GM12878 (cell line): Measurements from ENCODE around the gene FRZB. TPM values are rescaled to one million over a fixed set of nuclear protein-coding genes. Genes with fewer than 3 reads are reported as not detected.

Source experiments
- ATAC-seq: fragments of 200-7000 bp; cut with Tn5 transposase; 3 replicates; pipeline ENCODE4 v1.9.1; 2020; ENCODE audit warnings: mild to moderate bottlenecking, moderate library complexity
- BruUV-seq: library from RNA; stranded (reverse); fragments of 400-500 nt; replicated peaks from 2 replicates; lab custom pipeline; 2021; lab: Mats Ljungman, UMichigan
- CTCF ChIA-PET: fragments of 300-600 bp; sonication (Branson Sonifier 250); formaldehyde crosslinking; extraction: SDS; loops from one replicate; lab custom pipeline; 2021; ENCODE audit warnings: inconsistent platforms; lab: Yijun Ruan, JAX
- POLR2A ChIA-PET: fragments of 350-600 bp; formaldehyde crosslinking; extraction: SDS; loops from one replicate; lab custom pipeline; 2021; ENCODE audit warnings: inconsistent platforms; lab: Charles Lee
- RAD21 ChIA-PET: fragments of 300-600 bp; sonication (Branson Sonifier 250); formaldehyde crosslinking; loops from one replicate; lab custom pipeline; 2023; ENCODE audit warnings: antibody characterized with exemption; ENCODE audit not compliant: unreplicated experiment; lab: Charles Lee
- SMC1A ChIA-PET: fragments of 300-600 bp; sonication (Branson Sonifier 250); formaldehyde crosslinking; loops from one replicate; lab custom pipeline; 2023; ENCODE audit not compliant: unreplicated experiment, uncharacterized antibody; lab: Charles Lee
- DNase-seq: peaks from one replicate; pipeline ENCODE4 v3.0.0-alpha.2; 2011; ENCODE audit warnings: low read depth, low spot score
- FAIRE-seq: peaks from 3 replicates; lab custom pipeline; 2011; peaks lifted over from hg19 to GRCh38; lab: Jason Lieb, UNC
- H2AFZ ChIP-seq: 2 replicates; pipeline ENCODE4 v1.6.0; 2011; ENCODE audit warnings: low read depth, low read length, control low read depth; ENCODE audit not compliant: control insufficient read depth
- H3K27ac ChIP-seq: 2 replicates; pipeline ENCODE4 v1.5.1; 2011; ENCODE audit warnings: control low read depth; ENCODE audit not compliant: control insufficient read depth, insufficient read depth
- H3K27me3 ChIP-seq, 2 experiments: replicated peaks in 1 of 2; 2 replicates each; pipeline versions ENCODE4 v1.6.0 to v1.6.1; 2011; ENCODE audit warnings: low read length in 1 of 2; ENCODE audit not compliant: control insufficient read depth in 2 of 2, insufficient read depth in 2 of 2
- H3K36me3 ChIP-seq, 2 experiments: 2 replicates each; pipeline ENCODE4 v1.5.1; 2011; ENCODE audit warnings: low read length in 1 of 2; ENCODE audit not compliant: control insufficient read depth in 2 of 2, insufficient read depth in 2 of 2
- H3K4me1 ChIP-seq: 2 replicates; pipeline ENCODE4 v1.6.1; 2011; ENCODE audit warnings: mild to moderate bottlenecking, low read length, moderate library complexity, mixed read lengths; ENCODE audit not compliant: control insufficient read depth, insufficient read depth
- H3K4me2 ChIP-seq: 2 replicates; pipeline ENCODE4 v1.6.0; 2011; ENCODE audit warnings: control low read depth; ENCODE audit not compliant: control insufficient read depth, insufficient read depth
- H3K4me3 ChIP-seq: fragments of 200-600 bp; sonication (generic); 2 replicates; pipeline ENCODE4 v1.5.1; 2016
- H3K79me2 ChIP-seq: 2 replicates; pipeline ENCODE4 v1.6.0; 2011; ENCODE audit warnings: low read length; ENCODE audit not compliant: control insufficient read depth, insufficient read depth
- H3K9ac ChIP-seq: 2 replicates; pipeline ENCODE4 v1.8.0; 2011; ENCODE audit warnings: low read length, control low read depth, mixed read lengths; ENCODE audit not compliant: control insufficient read depth, insufficient read depth
- H3K9me3 ChIP-seq: replicated peaks from 3 replicates; pipeline ENCODE4 v1.5.1; 2011; ENCODE audit warnings: mild to moderate bottlenecking, low read length; ENCODE audit not compliant: control insufficient read depth, insufficient read depth
- H4K20me1 ChIP-seq: 2 replicates; pipeline ENCODE4 v1.6.0; 2011; ENCODE audit not compliant: control insufficient read depth, insufficient read depth
- HCFC1 ChIP-seq: fragments of 150-350 bp; IDR thresholded peaks from 2 replicates; pipeline ENCODE4 v1.6.1; 2014; ENCODE audit warnings: low read length
- IKZF1 ChIP-seq: fragments of 450-650 bp; conservative IDR thresholded peaks from 2 replicates; pipeline ENCODE4 v1.6.1; 2017; ENCODE audit warnings: antibody characterized with exemption, mild to moderate bottlenecking
- MTA3 ChIP-seq: IDR thresholded peaks from 2 replicates; pipeline ENCODE4 v1.6.1; 2012; ENCODE audit warnings: low read length, inconsistent platforms, borderline replicate concordance
- SREBF2 ChIP-seq: IDR thresholded peaks from 2 replicates; pipeline ENCODE4 v1.6.1; 2012; ENCODE audit warnings: mild to moderate bottlenecking, low read length
- TBL1XR1 ChIP-seq: IDR thresholded peaks from 2 replicates; pipeline ENCODE4 v1.6.1; 2012; ENCODE audit warnings: low read depth, low read length, improper control_type of control experiment
- USF2 ChIP-seq: IDR thresholded peaks from 2 replicates; pipeline ENCODE4 v1.6.1; 2011; ENCODE audit warnings: low read depth, low read length, improper control_type of control experiment, borderline replicate concordance
- WGBS: methylation state at CpG from one replicate; pipeline ENCODE4 v1.1.6; 2016; ENCODE audit warnings: low lambda C conversion rate; ENCODE audit not compliant: insufficient replicate concordance, insufficient coverage; ENCODE audit errors: missing lambda C conversion rate; 5-methylcytosine and 5-hydroxymethylcytosine counted together
- in situ Hi-C: fragments of 300-500 bp; cut with MboI; formaldehyde crosslinking; loops from 9 replicates; pipeline ENCODE4 v1.14.3; 2018; ENCODE audit warnings: mixed read lengths
- intact Hi-C: fragments of 100-400 bp; cut with micrococcal nuclease; formaldehyde crosslinking; loops from one replicate; pipeline ENCODE4 v1.14.2; 2022; ENCODE audit not compliant: unreplicated experiment
- polyA plus RNA-seq, 11 experiments: library from polyadenylated mRNA; depleted of rRNA in 4 of 11; unstranded in 6 of 11; stranded (reverse) in 5 of 11; fragments of >200 nt; fragmentation: Nextera tagmentation in 4 of 11; fragmentation: Illumina TruSeq in 1 of 11; extraction: Ambion mirVana in 4 of 11; extraction: Trizol in 1 of 11; gene quantifications; 1 replicate in 1 of 11; 2 replicates in 10 of 11; pipeline versions ENCODE4 v1.2.1 to v1.2.3, GENCODE V29; 2011 to 2016; ENCODE audit warnings: inconsistent platforms in 2 of 11, missing spikeins in 2 of 11, low read depth in 1 of 11
- total RNA-seq, 4 experiments: library from RNA; depleted of rRNA in 3 of 4; stranded (reverse); fragments of >200 nt in 3 of 4; fragmentation: Illumina TruSeq in 1 of 4; extraction: Trizol in 1 of 4; gene quantifications; 2 replicates each; pipeline versions ENCODE4 v1.2.1 to v1.2.3, GENCODE V29; 2013 to 2021
- TF ChIP-seq, protein P1 (sequence below): fragments of 450-650 bp; IDR thresholded peaks from 2 replicates; pipeline ENCODE4 v1.6.1; 2017; ENCODE audit warnings: mild to moderate bottlenecking, moderate library complexity
- TF ChIP-seq, protein P2 (sequence below): fragments of 450-650 bp; IDR thresholded peaks from 2 replicates; pipeline ENCODE4 v1.6.1; 2016; ENCODE audit warnings: mild to moderate bottlenecking, moderate library complexity, borderline replicate concordance
- TF ChIP-seq, protein P3 (sequence below): IDR thresholded peaks from 2 replicates; pipeline ENCODE4 v1.6.1; 2012; ENCODE audit warnings: mild to moderate bottlenecking, low read depth, low read length

Gene FRZB
- total and polyA plus RNA-seq, 10 of the 15 experiments (the other 5 are each of a cell fraction or from before 2014, with no cell fraction given) = 0.03 TPM; not detected in 9

GRCh38 chr2:182862091-182862490 lies 4.3 kb downstream of the FRZB start (continued):
- TF ChIP-seq, protein P1, sequence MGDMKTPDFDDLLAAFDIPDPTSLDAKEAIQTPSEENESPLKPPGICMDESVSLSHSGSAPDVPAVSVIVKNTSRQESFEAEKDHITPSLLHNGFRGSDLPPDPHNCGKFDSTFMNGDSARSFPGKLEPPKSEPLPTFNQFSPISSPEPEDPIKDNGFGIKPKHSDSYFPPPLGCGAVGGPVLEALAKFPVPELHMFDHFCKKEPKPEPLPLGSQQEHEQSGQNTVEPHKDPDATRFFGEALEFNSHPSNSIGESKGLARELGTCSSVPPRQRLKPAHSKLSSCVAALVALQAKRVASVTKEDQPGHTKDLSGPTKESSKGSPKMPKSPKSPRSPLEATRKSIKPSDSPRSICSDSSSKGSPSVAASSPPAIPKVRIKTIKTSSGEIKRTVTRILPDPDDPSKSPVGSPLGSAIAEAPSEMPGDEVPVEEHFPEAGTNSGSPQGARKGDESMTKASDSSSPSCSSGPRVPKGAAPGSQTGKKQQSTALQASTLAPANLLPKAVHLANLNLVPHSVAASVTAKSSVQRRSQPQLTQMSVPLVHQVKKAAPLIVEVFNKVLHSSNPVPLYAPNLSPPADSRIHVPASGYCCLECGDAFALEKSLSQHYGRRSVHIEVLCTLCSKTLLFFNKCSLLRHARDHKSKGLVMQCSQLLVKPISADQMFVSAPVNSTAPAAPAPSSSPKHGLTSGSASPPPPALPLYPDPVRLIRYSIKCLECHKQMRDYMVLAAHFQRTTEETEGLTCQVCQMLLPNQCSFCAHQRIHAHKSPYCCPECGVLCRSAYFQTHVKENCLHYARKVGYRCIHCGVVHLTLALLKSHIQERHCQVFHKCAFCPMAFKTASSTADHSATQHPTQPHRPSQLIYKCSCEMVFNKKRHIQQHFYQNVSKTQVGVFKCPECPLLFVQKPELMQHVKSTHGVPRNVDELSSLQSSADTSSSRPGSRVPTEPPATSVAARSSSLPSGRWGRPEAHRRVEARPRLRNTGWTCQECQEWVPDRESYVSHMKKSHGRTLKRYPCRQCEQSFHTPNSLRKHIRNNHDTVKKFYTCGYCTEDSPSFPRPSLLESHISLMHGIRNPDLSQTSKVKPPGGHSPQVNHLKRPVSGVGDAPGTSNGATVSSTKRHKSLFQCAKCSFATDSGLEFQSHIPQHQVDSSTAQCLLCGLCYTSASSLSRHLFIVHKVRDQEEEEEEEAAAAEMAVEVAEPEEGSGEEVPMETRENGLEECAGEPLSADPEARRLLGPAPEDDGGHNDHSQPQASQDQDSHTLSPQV = no peak
- TF ChIP-seq IKZF1 (no peak), SREBF2 (no peak), USF2 (no peak)

GRCh38 chr2:182860858-182861257 lies 5.6 kb downstream of the FRZB start:
- ATAC-seq (no peak), DNase-seq (no peak), FAIRE-seq (no peak)
- in situ Hi-C loops = no loop called here
- Histone ChIP-seq H3K4me3 (no peak overlapping the region), H2AFZ (no peak overlapping the region), H3K27me3 (peaks cover 0 to 1% of the 10 kb centered on the region in 2 experiments; a peak in 2 of 4 replicates), H3K4me1 (no peaks in the 10 kb centered on the region), H3K36me3 (no peaks in the 10 kb centered on the region), H3K4me2 (no peak overlapping the region), H3K9me3 (no peaks in the 10 kb centered on the region), H4K20me1 (no peaks in the 10 kb centered on the region), H3K9ac (no peak overlapping the region), H3K27ac (no peak overlapping the region), H3K79me2 (no peaks in the 10 kb centered on the region)
- 47% methylated on average over 2 of the region's 2 CpGs for WGBS
- RAD21 ChIA-PET = no interaction called here
- no TSS peak for BruUV-seq
- intact Hi-C loops = no loop called here
- SMC1A ChIA-PET = no interaction called here
- POLR2A ChIA-PET = no interaction called here
- CTCF ChIA-PET = interaction anchor here (0.6 kb wide), 1 partner anchor 70 kb away, joined by 4 read pairs; no protein-coding TSS in a partner anchor
- TF ChIP-seq MTA3 (no peak), TBL1XR1 (no peak), HCFC1 (no peak)
- TF ChIP-seq, protein P2, sequence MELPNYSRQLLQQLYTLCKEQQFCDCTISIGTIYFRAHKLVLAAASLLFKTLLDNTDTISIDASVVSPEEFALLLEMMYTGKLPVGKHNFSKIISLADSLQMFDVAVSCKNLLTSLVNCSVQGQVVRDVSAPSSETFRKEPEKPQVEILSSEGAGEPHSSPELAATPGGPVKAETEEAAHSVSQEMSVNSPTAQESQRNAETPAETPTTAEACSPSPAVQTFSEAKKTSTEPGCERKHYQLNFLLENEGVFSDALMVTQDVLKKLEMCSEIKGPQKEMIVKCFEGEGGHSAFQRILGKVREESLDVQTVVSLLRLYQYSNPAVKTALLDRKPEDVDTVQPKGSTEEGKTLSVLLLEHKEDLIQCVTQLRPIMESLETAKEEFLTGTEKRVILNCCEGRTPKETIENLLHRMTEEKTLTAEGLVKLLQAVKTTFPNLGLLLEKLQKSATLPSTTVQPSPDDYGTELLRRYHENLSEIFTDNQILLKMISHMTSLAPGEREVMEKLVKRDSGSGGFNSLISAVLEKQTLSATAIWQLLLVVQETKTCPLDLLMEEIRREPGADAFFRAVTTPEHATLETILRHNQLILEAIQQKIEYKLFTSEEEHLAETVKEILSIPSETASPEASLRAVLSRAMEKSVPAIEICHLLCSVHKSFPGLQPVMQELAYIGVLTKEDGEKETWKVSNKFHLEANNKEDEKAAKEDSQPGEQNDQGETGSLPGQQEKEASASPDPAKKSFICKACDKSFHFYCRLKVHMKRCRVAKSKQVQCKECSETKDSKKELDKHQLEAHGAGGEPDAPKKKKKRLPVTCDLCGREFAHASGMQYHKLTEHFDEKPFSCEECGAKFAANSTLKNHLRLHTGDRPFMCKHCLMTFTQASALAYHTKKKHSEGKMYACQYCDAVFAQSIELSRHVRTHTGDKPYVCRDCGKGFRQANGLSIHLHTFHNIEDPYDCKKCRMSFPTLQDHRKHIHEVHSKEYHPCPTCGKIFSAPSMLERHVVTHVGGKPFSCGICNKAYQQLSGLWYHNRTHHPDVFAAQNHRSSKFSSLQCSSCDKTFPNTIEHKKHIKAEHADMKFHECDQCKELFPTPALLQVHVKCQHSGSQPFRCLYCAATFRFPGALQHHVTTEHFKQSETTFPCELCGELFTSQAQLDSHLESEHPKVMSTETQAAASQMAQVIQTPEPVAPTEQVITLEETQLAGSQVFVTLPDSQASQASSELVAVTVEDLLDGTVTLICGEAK = no peak
- TF ChIP-seq, protein P3, sequence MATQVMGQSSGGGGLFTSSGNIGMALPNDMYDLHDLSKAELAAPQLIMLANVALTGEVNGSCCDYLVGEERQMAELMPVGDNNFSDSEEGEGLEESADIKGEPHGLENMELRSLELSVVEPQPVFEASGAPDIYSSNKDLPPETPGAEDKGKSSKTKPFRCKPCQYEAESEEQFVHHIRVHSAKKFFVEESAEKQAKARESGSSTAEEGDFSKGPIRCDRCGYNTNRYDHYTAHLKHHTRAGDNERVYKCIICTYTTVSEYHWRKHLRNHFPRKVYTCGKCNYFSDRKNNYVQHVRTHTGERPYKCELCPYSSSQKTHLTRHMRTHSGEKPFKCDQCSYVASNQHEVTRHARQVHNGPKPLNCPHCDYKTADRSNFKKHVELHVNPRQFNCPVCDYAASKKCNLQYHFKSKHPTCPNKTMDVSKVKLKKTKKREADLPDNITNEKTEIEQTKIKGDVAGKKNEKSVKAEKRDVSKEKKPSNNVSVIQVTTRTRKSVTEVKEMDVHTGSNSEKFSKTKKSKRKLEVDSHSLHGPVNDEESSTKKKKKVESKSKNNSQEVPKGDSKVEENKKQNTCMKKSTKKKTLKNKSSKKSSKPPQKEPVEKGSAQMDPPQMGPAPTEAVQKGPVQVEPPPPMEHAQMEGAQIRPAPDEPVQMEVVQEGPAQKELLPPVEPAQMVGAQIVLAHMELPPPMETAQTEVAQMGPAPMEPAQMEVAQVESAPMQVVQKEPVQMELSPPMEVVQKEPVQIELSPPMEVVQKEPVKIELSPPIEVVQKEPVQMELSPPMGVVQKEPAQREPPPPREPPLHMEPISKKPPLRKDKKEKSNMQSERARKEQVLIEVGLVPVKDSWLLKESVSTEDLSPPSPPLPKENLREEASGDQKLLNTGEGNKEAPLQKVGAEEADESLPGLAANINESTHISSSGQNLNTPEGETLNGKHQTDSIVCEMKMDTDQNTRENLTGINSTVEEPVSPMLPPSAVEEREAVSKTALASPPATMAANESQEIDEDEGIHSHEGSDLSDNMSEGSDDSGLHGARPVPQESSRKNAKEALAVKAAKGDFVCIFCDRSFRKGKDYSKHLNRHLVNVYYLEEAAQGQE = no peak
